NCI-H2227 treated with DMSO at 0.1 percent for 48 hours (cell line): ENCODE results near the gene FOXP4.

ENCODE experiments used
- DNase-seq: peaks from one replicate; lab custom pipeline; 2025; lab: John Stamatoyannopoulos, UW

Gene FOXP4

DNA sequence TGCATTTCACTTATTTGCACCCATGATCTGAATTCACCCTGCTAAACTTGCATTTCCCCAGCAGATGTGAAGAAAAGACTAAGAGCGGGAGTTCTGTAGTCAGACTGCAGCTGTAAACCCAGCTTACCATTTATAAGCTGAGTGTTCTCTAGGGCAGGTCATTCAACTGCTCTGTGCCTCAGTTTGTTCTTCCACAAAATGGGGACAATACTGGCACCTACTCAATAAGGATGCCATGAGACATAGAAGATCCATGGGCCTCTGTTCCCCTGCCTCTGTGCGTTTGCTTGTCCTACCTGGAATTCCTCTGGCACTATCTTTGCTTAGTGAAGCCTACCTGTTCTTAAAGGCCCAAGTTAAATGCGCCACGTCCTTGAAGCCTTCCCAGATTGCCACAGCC is 79.8 kb downstream of the FOXP4 start:
- no peak for DNase-seq

DNA sequence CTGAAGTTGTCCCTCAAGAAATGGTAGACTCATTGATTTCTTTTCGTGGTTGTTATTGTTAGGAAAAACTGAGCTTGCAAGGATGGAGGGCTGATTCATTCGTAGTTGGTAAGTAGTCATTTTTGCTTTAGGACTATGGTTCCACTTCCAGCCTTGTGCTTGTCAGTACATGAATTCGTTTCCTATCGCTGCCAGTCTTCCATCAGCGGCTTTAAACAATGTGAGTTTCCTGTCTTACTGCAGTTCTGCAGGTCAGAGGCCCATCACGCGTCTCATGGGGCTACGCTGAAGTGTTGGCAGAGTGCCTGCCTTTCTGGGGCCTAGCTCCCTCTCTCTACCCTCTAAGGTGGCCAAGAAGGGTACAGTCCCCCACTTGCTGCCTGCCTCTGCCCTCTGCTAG is 80.7 kb downstream of the FOXP4 start:
- peak; percentile 33 for DNase-seq

GRCh38 chr6:41629128-41629527 is 82.9 kb downstream of the FOXP4 start:
- DNase-seq = no peak

GRCh38 chr6:41630069-41630468 is 83.9 kb downstream of the FOXP4 start:
- DNase-seq = no peak

DNA sequence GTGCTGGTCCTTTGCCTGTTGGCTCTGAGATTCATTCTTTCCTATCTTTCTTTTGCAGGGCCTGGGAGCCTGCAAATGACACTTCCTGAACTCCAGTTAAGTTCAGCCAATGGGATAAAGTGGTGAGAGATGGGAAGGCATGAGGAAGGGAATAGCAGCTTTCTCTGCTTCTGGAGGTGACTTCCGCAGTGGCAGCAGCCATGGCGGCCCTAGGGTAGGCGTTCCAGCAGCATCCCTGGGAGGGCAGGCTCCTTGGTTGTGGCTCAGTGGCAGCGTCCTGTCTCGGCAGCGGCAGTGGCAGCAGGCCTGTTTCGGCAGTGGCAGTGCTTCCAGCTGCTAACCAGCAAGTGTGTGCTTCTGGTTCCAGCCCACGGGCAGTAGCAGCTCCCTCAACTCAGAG is 84.8 kb downstream of the FOXP4 start:
- no peak for DNase-seq

DNA sequence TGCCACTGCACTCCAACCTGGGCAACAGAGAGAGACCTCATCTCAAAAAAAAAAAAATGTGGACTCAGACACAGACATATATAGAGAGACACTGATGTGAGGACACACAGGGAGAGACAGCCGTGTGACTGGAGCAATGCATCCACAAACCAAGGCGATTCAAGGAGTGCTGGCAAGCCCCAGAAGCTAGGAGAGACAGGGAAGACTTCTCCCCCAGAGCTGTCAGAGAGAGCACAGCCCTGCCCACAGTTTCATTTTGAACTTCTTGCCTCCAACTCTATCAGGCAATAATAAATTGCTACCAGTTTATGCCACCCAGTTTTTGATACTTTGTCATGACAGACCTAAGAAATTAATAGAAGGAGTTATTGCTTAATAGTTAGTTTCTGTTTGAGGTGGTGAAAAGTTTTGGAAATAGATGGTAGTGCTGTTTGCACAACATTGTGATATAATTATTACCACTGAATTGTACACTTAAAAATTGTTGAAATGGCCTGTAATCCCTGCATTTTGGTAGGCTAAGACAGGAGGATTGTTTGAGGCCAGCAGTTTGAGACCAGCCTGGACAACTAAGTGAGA is 87.0 kb downstream of the FOXP4 start:
- no peak for DNase-seq

GRCh38 chr6:41634657-41635056 is 88.5 kb downstream of the FOXP4 start:
- DNase-seq = no peak

GRCh38 chr6:41635365-41635764 is 89.2 kb downstream of the FOXP4 start:
- no peak for DNase-seq

- no peak for DNase-seq
Observed at GRCh38 chr6:41636833-41637193, 90.6 kb downstream of the FOXP4 start.

- no peak for DNase-seq
Observed at GRCh38 chr6:41637194-41638001, 91.2 kb downstream of the FOXP4 start.

- DNase-seq = no peak
Observed at GRCh38 chr6:41638002-41638934, 92.1 kb downstream of the FOXP4 start, which contains the start of gene MDFI. Gene MDFI, plus strand, starts transcription at chr6:41638468. Its CDS starts 282 bp downstream, at chr6:41638750.

DNA sequence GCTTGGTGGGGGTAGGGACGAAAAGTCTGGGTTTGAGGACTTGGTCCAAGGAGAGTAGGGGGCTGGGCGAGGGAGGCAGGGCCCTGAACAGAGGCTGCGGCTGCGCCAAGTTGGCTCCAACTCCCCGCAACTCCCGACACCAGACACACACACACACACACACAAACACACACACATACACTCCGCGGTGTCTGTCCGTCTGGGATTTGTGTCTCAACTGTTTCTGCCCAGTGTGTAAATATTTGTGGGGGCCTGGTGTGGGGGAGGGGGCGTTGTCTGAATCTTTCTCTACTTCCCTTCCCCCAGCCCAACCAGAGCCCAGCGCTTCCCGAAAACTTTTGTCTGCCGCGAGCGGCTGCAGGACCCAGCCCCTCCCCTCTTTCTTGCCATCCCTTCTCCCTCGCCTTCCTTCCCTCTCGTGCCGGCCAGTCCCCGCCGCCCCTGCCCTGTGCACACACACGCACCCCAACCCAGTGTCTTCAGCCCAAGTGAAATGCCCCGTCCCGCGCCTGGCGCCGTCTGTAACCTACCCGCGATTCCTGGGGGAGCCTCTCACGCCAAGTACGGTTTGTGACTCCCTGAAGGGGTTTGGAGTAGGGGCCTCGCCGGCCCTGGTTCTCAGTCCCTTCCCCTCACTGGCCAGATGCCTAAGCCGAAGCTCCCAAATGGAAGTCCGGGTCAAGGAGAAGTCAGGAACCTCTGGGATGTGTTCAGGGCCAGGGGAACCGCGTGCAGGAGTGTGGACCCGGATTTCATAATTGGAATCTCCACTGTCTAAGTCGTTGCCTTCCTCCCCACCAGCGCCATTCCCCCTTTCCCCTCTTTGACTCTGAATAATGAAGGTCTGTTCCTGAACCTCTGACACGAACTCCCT is 93.0 kb downstream of the FOXP4 start:
- DNase-seq = no peak

- no peak for DNase-seq
Observed at GRCh38 chr6:41639809-41640371, 93.7 kb downstream of the FOXP4 start.

DNA sequence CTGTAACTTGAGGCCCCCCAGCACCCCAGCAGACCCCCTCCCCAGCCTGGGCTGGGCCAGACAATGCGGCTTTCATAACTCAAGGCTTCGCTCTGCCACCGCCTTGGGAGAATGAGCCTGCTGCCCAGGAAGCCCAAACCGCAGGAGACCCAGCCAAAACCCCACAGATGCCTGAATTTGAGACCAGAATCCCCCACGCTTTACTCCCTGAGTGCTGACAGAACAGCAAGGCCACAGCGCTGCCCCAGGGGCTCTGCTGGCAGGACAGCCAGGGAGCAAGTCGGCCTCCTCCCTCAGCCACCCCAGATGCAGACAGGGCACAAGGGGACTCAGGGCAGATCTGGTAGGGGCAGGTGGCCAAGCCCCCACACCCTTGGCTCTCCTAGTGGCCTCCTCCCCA is 94.2 kb downstream of the FOXP4 start:
- DNase-seq = no peak

- no peak for DNase-seq
Observed at GRCh38 chr6:41641352-41641925, 95.3 kb downstream of the FOXP4 start.

- DNase-seq = no peak
Observed at GRCh38 chr6:41642090-41642959, 96.1 kb downstream of the FOXP4 start.

DNA sequence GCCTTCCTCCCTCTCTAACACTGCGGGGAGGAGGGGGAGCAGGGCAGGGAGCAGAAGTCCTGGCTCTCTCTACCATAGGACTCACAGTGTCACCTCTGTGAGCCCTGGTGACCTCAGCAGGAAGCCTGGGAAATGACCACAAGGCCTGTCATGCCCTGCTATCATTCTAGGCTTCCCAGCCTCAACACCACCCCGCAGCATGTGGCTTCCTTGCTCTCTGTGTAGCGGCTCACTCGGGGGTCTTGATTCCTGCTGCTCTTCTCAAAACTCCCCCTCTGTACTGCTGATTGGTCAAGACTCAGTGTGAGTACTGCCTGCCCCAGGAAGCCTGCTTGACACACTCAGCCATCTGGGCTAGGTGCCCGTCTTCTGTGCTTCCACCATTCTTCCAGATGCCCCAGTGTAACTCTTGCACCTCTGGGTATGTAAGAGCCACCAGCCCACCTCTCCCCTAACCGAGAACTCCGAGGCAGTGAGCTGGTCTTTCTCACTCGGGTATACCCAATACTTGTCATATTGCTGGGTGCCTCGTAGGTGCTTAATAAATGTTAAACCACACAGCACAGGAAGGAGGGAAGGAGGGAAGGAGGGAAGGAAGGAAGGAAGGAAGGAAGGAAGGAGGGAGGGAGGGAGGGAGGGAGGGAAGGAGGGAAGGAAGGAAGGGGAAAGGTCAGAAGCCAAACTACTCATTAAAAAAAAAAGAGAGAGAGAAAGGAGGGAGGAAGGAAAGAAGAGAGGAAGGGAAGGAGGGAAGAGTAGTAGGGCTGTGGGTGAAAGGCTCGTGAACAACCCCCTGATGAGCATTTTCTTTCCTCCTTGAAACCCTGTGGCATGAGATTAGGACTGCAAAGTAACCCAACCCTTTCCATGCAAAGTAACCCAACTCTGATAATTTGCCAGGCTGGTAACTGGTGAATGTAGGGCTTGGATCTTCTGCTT is 97.0 kb downstream of the FOXP4 start:
- DNase-seq = no peak

- DNase-seq = no peak
Observed at GRCh38 chr6:41643899-41644269, 97.7 kb downstream of the FOXP4 start.
